H1 (cell line): ENCODE measurements around the gene BOLA3. TPM values are rescaled to one million over a fixed set of nuclear protein-coding genes. Genes with fewer than 3 reads are reported as not detected.

Experiments
- CTCF ChIA-PET: fragments of 300-600 bp; sonication (Branson Sonifier 250); formaldehyde crosslinking; loops from one replicate; lab custom pipeline; 2021; ENCODE audit not compliant: partially characterized antibody; lab: Charles Lee
- POLR2A ChIA-PET: fragments of 300-600 bp; sonication (Branson Sonifier 250); formaldehyde crosslinking; loops from one replicate; lab custom pipeline; 2021; ENCODE audit warnings: inconsistent platforms; ENCODE audit not compliant: partially characterized antibody; lab: Charles Lee
- DNase-seq, 2 experiments: peaks; one replicate each; pipeline versions ENCODE4 v3.0.0 to v3.0.0-alpha.2; 2010 to 2022; ENCODE audit warnings: low spot score in 2 of 2, low read depth in 1 of 2, mixed read lengths in 1 of 2
- FAIRE-seq: peaks from 2 replicates; lab custom pipeline; 2011; peaks lifted over from hg19 to GRCh38; lab: Jason Lieb, UNC
- H2AFZ ChIP-seq: 2 replicates; pipeline ENCODE4 v1.8.1; 2012; ENCODE audit warnings: low read length, inconsistent platforms
- H2AK5ac ChIP-seq: 2 replicates; pipeline ENCODE4 v1.6.1; 2013; ENCODE audit warnings: low read depth, low read length
- H2BK120ac ChIP-seq: replicated peaks from 2 replicates; pipeline ENCODE3; 2013; ENCODE audit warnings: low read depth, low read length, inconsistent platforms
- H2BK12ac ChIP-seq: 2 replicates; pipeline ENCODE4 v1.6.1; 2013; ENCODE audit warnings: low read depth, low read length
- H2BK15ac ChIP-seq: 2 replicates; pipeline ENCODE4 v1.6.1; 2013; ENCODE audit warnings: low read length
- H2BK20ac ChIP-seq: 2 replicates; pipeline ENCODE4 v1.6.1; 2013; ENCODE audit warnings: low read length
- H2BK5ac ChIP-seq: 2 replicates; pipeline ENCODE4 v1.6.1; 2013; ENCODE audit warnings: low read depth, low read length
- H3K14ac ChIP-seq: 2 replicates; pipeline ENCODE4 v1.6.1; 2013; ENCODE audit warnings: inconsistent platforms; ENCODE audit not compliant: insufficient read length
- H3K18ac ChIP-seq: 2 replicates; pipeline ENCODE4 v1.6.1; 2013; ENCODE audit warnings: low read length; ENCODE audit errors: extremely low read depth
- H3K23ac ChIP-seq: 2 replicates; pipeline ENCODE4 v1.6.1; 2013; ENCODE audit warnings: inconsistent platforms; ENCODE audit not compliant: insufficient read length
- H3K23me2 ChIP-seq: 2 replicates; pipeline ENCODE4 v1.6.1; 2013; ENCODE audit warnings: low read depth, low read length
- H3K27ac ChIP-seq: 2 replicates; pipeline ENCODE4 v1.6.1; 2011; ENCODE audit warnings: low read depth, low read length, inconsistent platforms
- H3K27me3 ChIP-seq, 4 experiments: replicated peaks in 1 of 4; 1 replicate in 1 of 4; 2 replicates in 3 of 4; pipeline versions ENCODE4 v1.6.1 to v1.8.1; 2011 to 2013; ENCODE audit warnings: low read length in 3 of 4, mild to moderate bottlenecking in 3 of 4, inconsistent platforms in 2 of 4, mixed read lengths in 2 of 4, moderate library complexity in 1 of 4; ENCODE audit not compliant: control insufficient read depth in 3 of 4, insufficient read depth in 3 of 4; ENCODE audit errors: extremely low read depth in 1 of 4
- H3K36me3 ChIP-seq, 4 experiments: 2 replicates each; pipeline versions ENCODE4 v1.6.1 to v1.8.1; 2011 to 2013; ENCODE audit warnings: mild to moderate bottlenecking in 4 of 4, low read length in 3 of 4, moderate library complexity in 2 of 4, control low read depth in 1 of 4, inconsistent platforms in 1 of 4; ENCODE audit not compliant: insufficient read depth in 4 of 4, control insufficient read depth in 2 of 4
- H3K4ac ChIP-seq: replicated peaks from 2 replicates; pipeline ENCODE3; 2013; ENCODE audit warnings: low read length, low read depth, mixed read lengths, inconsistent platforms; ENCODE audit not compliant: insufficient read length
- H3K4me1 ChIP-seq, 4 experiments: replicated peaks in 1 of 4; 1 replicate in 1 of 4; 2 replicates in 3 of 4; pipeline versions ENCODE4 v1.6.1 to v1.8.1; 2011 to 2013; ENCODE audit warnings: low read length in 3 of 4, inconsistent platforms in 2 of 4, mixed read lengths in 1 of 4; ENCODE audit not compliant: insufficient read depth in 4 of 4, control insufficient read depth in 3 of 4
- H3K4me2 ChIP-seq, 2 experiments: 2 replicates each; pipeline versions ENCODE4 v1.6.1 to v1.8.1; 2011 to 2013; ENCODE audit warnings: low read depth in 2 of 2, low read length in 2 of 2, control low read depth in 1 of 2, inconsistent platforms in 1 of 2, mild to moderate bottlenecking in 1 of 2; ENCODE audit not compliant: insufficient read depth in 1 of 2
- H3K4me3 ChIP-seq, 4 experiments: fragments of 200-600, 300-600 bp in 1 of 4; sonication (generic), shearing (Covaris generic), sonication (Bioruptor Twin) in 1 of 4; 2 replicates each; pipeline versions ENCODE4 v1.5.1 to v1.8.1; 2011 to 2016; ENCODE audit warnings: low read length in 4 of 4, low read depth in 3 of 4, control low read depth in 2 of 4, inconsistent platforms in 2 of 4, mild to moderate bottlenecking in 2 of 4, mixed read lengths in 1 of 4, moderate library complexity in 1 of 4; ENCODE audit not compliant: insufficient read depth in 2 of 4; ENCODE audit errors: extremely low read depth in 1 of 4
- H3K56ac ChIP-seq: replicated peaks from 2 replicates; pipeline ENCODE3; 2013; ENCODE audit warnings: low read depth, mild to moderate bottlenecking, mixed read lengths, low read length, inconsistent platforms; ENCODE audit not compliant: insufficient read length
- H3K79me1 ChIP-seq: 2 replicates; pipeline ENCODE4 v1.6.1; 2013; ENCODE audit warnings: low read depth, low read length, control low read depth
- H3K79me2 ChIP-seq, 2 experiments: 2 replicates each; pipeline versions ENCODE4 v1.6.1 to v1.8.1; 2012 to 2013; ENCODE audit warnings: low read length in 2 of 2, mild to moderate bottlenecking in 2 of 2, inconsistent platforms in 1 of 2; ENCODE audit not compliant: insufficient read depth in 2 of 2, control insufficient read depth in 1 of 2
- H3K9ac ChIP-seq, 4 experiments: replicated peaks in 1 of 4; 1 replicate in 1 of 4; 2 replicates in 3 of 4; pipeline versions ENCODE4 v1.6.1 to v1.8.1; 2011 to 2013; ENCODE audit warnings: low read depth in 3 of 4, low read length in 3 of 4, control low read depth in 2 of 4, mild to moderate bottlenecking in 2 of 4, moderate library complexity in 2 of 4, inconsistent platforms in 1 of 4; ENCODE audit errors: extremely low read depth in 1 of 4
- H3K9me3 ChIP-seq, 2 experiments: 2 replicates each; pipeline versions ENCODE4 v1.6.1 to v1.8.1; 2012 to 2013; ENCODE audit warnings: mild to moderate bottlenecking in 2 of 2, moderate library complexity in 2 of 2, control low read depth in 1 of 2, inconsistent platforms in 1 of 2, low read depth in 1 of 2, low read length in 1 of 2, mixed read lengths in 1 of 2; ENCODE audit not compliant: insufficient read depth in 2 of 2
- H4K20me1 ChIP-seq, 2 experiments: replicated peaks in 1 of 2; 2 replicates each; pipeline versions ENCODE3 to v1.8.1; 2011 to 2013; ENCODE audit warnings: inconsistent platforms in 2 of 2, low read length in 2 of 2, mild to moderate bottlenecking in 1 of 2; ENCODE audit not compliant: insufficient read depth in 2 of 2, control insufficient read depth in 1 of 2
- H4K5ac ChIP-seq: 2 replicates; pipeline ENCODE4 v1.6.1; 2013; ENCODE audit warnings: low read length, low read depth, mixed read lengths, inconsistent platforms; ENCODE audit not compliant: insufficient read length
- H4K8ac ChIP-seq: 2 replicates; pipeline ENCODE4 v1.8.0; 2013; ENCODE audit warnings: mild to moderate bottlenecking, moderate library complexity, low read length, inconsistent platforms; ENCODE audit not compliant: insufficient read depth; ENCODE audit errors: extremely low read depth
- H4K91ac ChIP-seq: replicated peaks from 2 replicates; pipeline ENCODE3; 2013; ENCODE audit warnings: low read length, mixed read lengths, inconsistent platforms; ENCODE audit not compliant: insufficient read length
- CREB1 ChIP-seq: IDR thresholded peaks from 2 replicates; pipeline ENCODE4 v1.6.1; 2012; ENCODE audit warnings: inconsistent platforms
- HDAC2 ChIP-seq, 2 experiments: fragments of 300-600 bp in 1 of 2; sonication (generic) in 1 of 2; IDR thresholded peaks; 2 replicates each; pipeline ENCODE4 v1.6.1; 2011 to 2012; ENCODE audit warnings: low read depth in 2 of 2, low read length in 2 of 2, mild to moderate bottlenecking in 2 of 2, moderate library complexity in 2 of 2, borderline replicate concordance in 1 of 2, inconsistent platforms in 1 of 2
- WGBS, 2 experiments: shearing (Covaris generic) in 1 of 2; methylation state at CpG; one replicate each; pipeline versions ENCODE4 v1.1.6 to v1.1.7; 2013 to 2015; ENCODE audit warnings: low lambda C conversion rate in 2 of 2, mixed read lengths in 2 of 2, inconsistent platforms in 1 of 2, low coverage in 1 of 2, missing lambda C conversion rate in 1 of 2; ENCODE audit not compliant: insufficient replicate concordance in 2 of 2, insufficient coverage in 1 of 2, insufficient read length in 1 of 2; ENCODE audit errors: extremely low coverage in 1 of 2, missing lambda C conversion rate in 1 of 2; 5-methylcytosine and 5-hydroxymethylcytosine counted together
- polyA plus RNA-seq, 7 experiments: library from polyadenylated mRNA; depleted of rRNA in 3 of 7; stranded (reverse) in 5 of 7; unstranded in 2 of 7; fragments of >200 nt in 5 of 7; fragments of 200-250 nt in 2 of 7; gene quantifications; 1 replicate in 5 of 7; 2 replicates in 1 of 7; 4 replicates in 1 of 7; pipeline versions ENCODE4 v1.2.1 to v1.2.3, GENCODE V29; 2011 to 2013; ENCODE audit warnings: missing spikeins in 2 of 7, mixed read lengths in 2 of 7
- total RNA-seq: library from RNA; stranded (reverse); fragmentation: NEBNext Ultra II Directional; extraction: Animal tissue kit (Norgen Biotek cat#: 25700); gene quantifications from 2 replicates; pipeline ENCODE4 v1.2.1, GENCODE V29; 2021

BOLA3 gene
- total and polyA plus RNA-seq, 2 of the 8 experiments (the other 6 are each of a cell fraction or from before 2014, with no cell fraction given): 46.1 to 67.3 TPM

DNA sequence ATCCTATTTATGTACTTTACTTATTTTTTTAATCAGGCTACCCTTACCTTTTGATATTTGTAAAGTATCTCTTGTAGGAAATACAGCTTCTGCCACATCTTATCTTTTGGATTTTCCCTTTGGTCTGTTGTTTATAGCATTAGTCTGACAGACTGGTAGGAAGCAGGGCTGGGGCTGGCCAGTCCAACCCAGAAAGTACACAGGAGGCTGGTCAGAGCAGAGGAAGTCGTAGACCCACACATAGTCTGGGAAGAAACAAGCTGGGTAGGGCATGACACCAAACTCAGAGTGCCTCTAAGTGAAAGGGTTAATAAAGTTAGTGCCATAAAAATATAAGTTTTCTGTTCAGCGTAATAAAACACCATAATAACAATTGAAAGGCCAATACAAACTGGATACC, 51.7 kb downstream of the BOLA3 start:
- CTCF ChIA-PET: interaction anchor here (0.7 to 1.7 kb wide), 2 partner anchors 55 to 83 kb away, joined by 3 to 4 read pairs; no protein-coding TSS in a partner anchor

More for the DNA sequence above, 51.7 kb downstream of the BOLA3 start:
- Histone ChIP-seq H2AK5ac (no peak overlapping the region), H4K8ac (no peak overlapping the region), H3K79me2 (no peaks in the 10 kb centered on the region), H3K14ac (no peak overlapping the region), H2AFZ (no peak overlapping the region), H3K4me1 (no peaks in the 10 kb centered on the region), H3K9me3 (no peaks in the 10 kb centered on the region), H3K79me1 (no peaks in the 10 kb centered on the region; the same call in 1 of the 2 replicates), H2BK5ac (no peak overlapping the region), H3K9ac (no peak overlapping the region), H3K4ac (no peak overlapping the region), H3K18ac (no peak overlapping the region), H4K20me1 (peaks cover 2 to 3% of the 10 kb centered on the region in 2 experiments), H3K27me3 (no peaks in the 10 kb centered on the region), H3K56ac (no peak overlapping the region), H3K4me2 (no peak overlapping the region), H2BK20ac (no peak overlapping the region), H2BK120ac (no peak overlapping the region), H2BK15ac (no peak overlapping the region), H3K27ac (no peak overlapping the region), H4K5ac (no peak overlapping the region), H4K91ac (no peak overlapping the region), H3K23me2 (no peaks in the 10 kb centered on the region), H2BK12ac (no peak overlapping the region), H3K23ac (no peak overlapping the region), H3K36me3 (peaks cover 12 to 46% (median 27%) of the 10 kb centered on the region in 4 experiments; a peak in 7 of 8 replicates), H3K4me3 (no peak overlapping the region)
- TF ChIP-seq CREB1 (no peak), HDAC2 (IDR thresholded peaks at IDR 0.05; ENCODE audit: borderline replicate concordance in 1 of 2, low read depth in 2 of 2, low read length in 2 of 2) (no peak)
- no peak for DNase-seq
- 91% methylated on average over 2 of the region's 2 CpGs; no CpG with 5 or more reads in 1 of the 2 experiments for WGBS, 2 experiments
- POLR2A ChIA-PET: no interaction called here
- no peak for FAIRE-seq
